ENCODE results near the gene NCK1. TPM values are rescaled to one million over a fixed set of nuclear protein-coding genes. Genes with fewer than 3 reads are reported as not detected.
A peak's percentile ranks its signal among the peaks of the same experiment; 100 is the strongest.

NCK1 gene
- total and polyA plus RNA-seq, 3 experiments from 2014 or later: 30.9 to 62.9 (median 33.3) TPM

- H3K36me3 Mint-ChIP-seq: peaks cover 9 to 43% (median 17%) of the 10 kb centered on the region in 3 donors
- H3K27me3 ChIP-seq (ENCODE audit: insufficient read depth, low read length, poor library complexity, severe bottlenecking): no peaks in the 10 kb centered on the region
- no peak overlapping the region for H3K4me3 Mint-ChIP-seq
- POLR2A ChIA-PET: interaction anchor here (0.8 kb wide), 1 partner anchor 12 kb away, joined by 3 read pairs; no protein-coding TSS in a partner anchor
- H3K27me3 Mint-ChIP-seq: no peaks in the 10 kb centered on the region
- H3K27ac ChIP-seq (ENCODE audit: low read depth, low read length): no peak overlapping the region
- no peaks in the 10 kb centered on the region for H3K9me3 ChIP-seq (ENCODE audit: low read length)
- no peak overlapping the region for H3K4me3 ChIP-seq (ENCODE audit: low read length)
- no peak for DNase-seq
- CTCF ChIA-PET: interaction anchor here (0.7 kb wide), 1 partner anchor 78 kb away, joined by 3 read pairs; no protein-coding TSS in a partner anchor
- H3K4me1 Mint-ChIP-seq: peaks cover 6 to 7% (median 7%) of the 10 kb centered on the region in 3 donors
- no peaks in the 10 kb centered on the region for H3K4me1 ChIP-seq (ENCODE audit: insufficient read depth, low read length)
- H3K27ac Mint-ChIP-seq: no peak overlapping the region
- H3K36me3 ChIP-seq (ENCODE audit: insufficient read depth, low read length): no peaks in the 10 kb centered on the region
- H3K9me3 Mint-ChIP-seq: no peaks in the 10 kb centered on the region
Measured at GRCh38 chr3:136844724-136845123, 17.3 kb upstream of the NCK1 start.

- H3K4me1 Mint-ChIP-seq: peaks cover 18 to 24% (median 23%) of the 10 kb centered on the region in 3 donors
- H3K4me3 ChIP-seq (ENCODE audit: low read length): no peak overlapping the region
- CTCF ChIA-PET: interaction anchor here (1.4 kb wide), 1 partner anchor 9 kb away, joined by 6 read pairs; the partner anchor contains the start of gene NCK1
- POLR2A ChIA-PET: no interaction called here
- no peaks in the 10 kb centered on the region for H3K4me1 ChIP-seq (ENCODE audit: insufficient read depth, low read length)
- H3K36me3 Mint-ChIP-seq: peaks cover 11 to 29% (median 12%) of the 10 kb centered on the region in 3 donors
- no peak for DNase-seq
- H3K9me3 Mint-ChIP-seq: peaks cover 4 to 7% (median 5%) of the 10 kb centered on the region in 5 donors
- H3K27me3 Mint-ChIP-seq: no peaks in the 10 kb centered on the region
- peak overlapping the region in 1 of 8 donors; percentile 75 for H3K27ac Mint-ChIP-seq
- no peaks in the 10 kb centered on the region for H3K27me3 ChIP-seq (ENCODE audit: insufficient read depth, low read length, poor library complexity, severe bottlenecking)
- no peaks in the 10 kb centered on the region for H3K36me3 ChIP-seq (ENCODE audit: insufficient read depth, low read length)
- H3K27ac ChIP-seq (ENCODE audit: low read depth, low read length): no peak overlapping the region
- no peaks in the 10 kb centered on the region for H3K9me3 ChIP-seq (ENCODE audit: low read length)
- no peak overlapping the region for H3K4me3 Mint-ChIP-seq
Measured at GRCh38 chr3:136852180-136852579, 9.8 kb upstream of the NCK1 start.

- ChIA-PET CTCF (no interaction called here), POLR2A (interaction anchor here (0.7 kb wide), 1 partner anchor 12 kb away, joined by 3 read pairs; no protein-coding TSS in a partner anchor)
- Mint-ChIP-seq H3K27me3 (no peaks in the 10 kb centered on the region), H3K4me3 (no peak overlapping the region), H3K9me3 (peaks cover 4 to 9% (median 7%) of the 10 kb centered on the region in 5 donors), H3K4me1 (peaks cover 33 to 59% (median 54%) of the 10 kb centered on the region in 3 donors), H3K27ac (no peak overlapping the region), H3K36me3 (peaks cover 8 to 24% (median 20%) of the 10 kb centered on the region in 3 donors)
- H3K4me3 ChIP-seq (ENCODE audit: low read length): no peak overlapping the region
- no peak overlapping the region for H3K27ac ChIP-seq (ENCODE audit: low read depth, low read length)
- no peak for DNase-seq
- H3K27me3 ChIP-seq (ENCODE audit: insufficient read depth, low read length, poor library complexity, severe bottlenecking): no peaks in the 10 kb centered on the region
- no peaks in the 10 kb centered on the region for H3K9me3 ChIP-seq (ENCODE audit: low read length)
- no peaks in the 10 kb centered on the region for H3K36me3 ChIP-seq (ENCODE audit: insufficient read depth, low read length)
- H3K4me1 ChIP-seq (ENCODE audit: insufficient read depth, low read length): peaks cover 13% of the 10 kb centered on the region
Measured at GRCh38 chr3:136856665-136857064, 5.3 kb upstream of the NCK1 start.

GRCh38 chr3:136858381-136858780 is 3.6 kb upstream of the NCK1 start:
- ChIA-PET POLR2A (interaction anchor here (1.1 kb wide), 1 partner anchor 99 kb away, joined by 3 read pairs; the partner anchor contains the start of gene IL20RB), CTCF (interaction anchor here (1.9 kb wide), 1 partner anchor 106 kb away, joined by 8 read pairs; the partner anchor contains the start of gene STAG1)
- Mint-ChIP-seq H3K36me3 (peaks cover 7 to 35% (median 20%) of the 10 kb centered on the region in 3 donors), H3K4me1 (peaks cover 39 to 66% (median 60%) of the 10 kb centered on the region in 3 donors), H3K27ac (no peak overlapping the region), H3K4me3 (peak overlapping the region in 1 of 7 donors; percentile 36), H3K9me3 (peaks cover 4 to 9% (median 7%) of the 10 kb centered on the region in 5 donors), H3K27me3 (no peaks in the 10 kb centered on the region)
- Histone ChIP-seq H3K36me3 (ENCODE audit: insufficient read depth, low read length) (no peaks in the 10 kb centered on the region), H3K4me3 (ENCODE audit: low read length) (no peak overlapping the region), H3K27ac (ENCODE audit: low read depth, low read length) (no peak overlapping the region), H3K4me1 (ENCODE audit: insufficient read depth, low read length) (peaks cover 18% of the 10 kb centered on the region), H3K9me3 (ENCODE audit: low read length) (no peaks in the 10 kb centered on the region), H3K27me3 (ENCODE audit: insufficient read depth, low read length, poor library complexity, severe bottlenecking) (no peaks in the 10 kb centered on the region)
- DNase-seq: no peak

GRCh38 chr3:136860541-136860940 is 1.5 kb upstream of the NCK1 start:
- ChIA-PET POLR2A (interaction anchor here (0.6 to 4.4 kb wide), 3 partner anchors 29 to 108 kb away, joined by 3 to 71 read pairs (median 6); partner anchors contain the start of gene STAG1), CTCF (interaction anchor here (0.7 to 4.9 kb wide), 6 partner anchors 9 to 153 kb away, joined by 6 to 61 read pairs (median 7); partner anchors contain the start of gene STAG1)
- H3K4me1 Mint-ChIP-seq: peaks cover 45 to 74% (median 74%) of the 10 kb centered on the region in 3 donors
- peaks cover 4 to 9% (median 7%) of the 10 kb centered on the region in 5 donors for H3K9me3 Mint-ChIP-seq
- H3K27me3 Mint-ChIP-seq: no peaks in the 10 kb centered on the region
- Histone ChIP-seq H3K9me3 (ENCODE audit: low read length) (no peaks in the 10 kb centered on the region), H3K27ac (ENCODE audit: low read depth, low read length) (peak overlapping the region; percentile 90), H3K4me3 (ENCODE audit: low read length) (peak overlapping the region; percentile 96), H3K4me1 (ENCODE audit: insufficient read depth, low read length) (peaks cover 22% of the 10 kb centered on the region), H3K27me3 (ENCODE audit: insufficient read depth, low read length, poor library complexity, severe bottlenecking) (no peaks in the 10 kb centered on the region), H3K36me3 (ENCODE audit: insufficient read depth, low read length) (no peaks in the 10 kb centered on the region)
- H3K36me3 Mint-ChIP-seq: peaks cover 7 to 29% (median 20%) of the 10 kb centered on the region in 3 donors
- no peak for DNase-seq
- peak overlapping the region; percentile 94 to 99 (median 98) for H3K27ac Mint-ChIP-seq
- H3K4me3 Mint-ChIP-seq: peak overlapping the region; percentile 91 to 99 (median 97)

- no peaks in the 10 kb centered on the region for H3K36me3 ChIP-seq (ENCODE audit: insufficient read depth, low read length)
- Mint-ChIP-seq H3K4me3 (peak overlapping the region; percentile 91 to 99 (median 97)), H3K27me3 (peaks cover 0 to 1% of the 10 kb centered on the region in 2 donors), H3K36me3 (peaks cover 4 to 35% (median 9%) of the 10 kb centered on the region in 3 donors), H3K4me1 (peaks cover 56 to 78% (median 78%) of the 10 kb centered on the region in 3 donors), H3K9me3 (peaks cover 0 to 2% (median 0%) of the 10 kb centered on the region in 5 donors), H3K27ac (peak overlapping the region; percentile 94 to 99 (median 98))
- peak overlapping the region; percentile 90 for H3K27ac ChIP-seq (ENCODE audit: low read depth, low read length)
- ChIA-PET POLR2A (interaction anchor here (0.6 to 4.4 kb wide), 11 partner anchors 11 to 669 kb away, joined by 3 to 71 read pairs (median 8); partner anchors contain the start of genes MSL2 and STAG1), CTCF (interaction anchor here (0.7 to 4.9 kb wide), 11 partner anchors 11 to 169 kb away, joined by 3 to 61 read pairs (median 6); partner anchors contain the start of gene STAG1)
- H3K4me1 ChIP-seq (ENCODE audit: insufficient read depth, low read length): peaks cover 28% of the 10 kb centered on the region
- peak in 4 of 5 donors; percentile 9 to 61 (median 32) for DNase-seq
- peak overlapping the region; percentile 91 for H3K4me3 ChIP-seq (ENCODE audit: low read length)
- H3K27me3 ChIP-seq (ENCODE audit: insufficient read depth, low read length, poor library complexity, severe bottlenecking): no peaks in the 10 kb centered on the region
- H3K9me3 ChIP-seq (ENCODE audit: low read length): no peaks in the 10 kb centered on the region
Measured at GRCh38 chr3:136862617-136863322, 762 bp downstream of the NCK1 start.

- Mint-ChIP-seq H3K4me1 (peaks cover 68 to 86% (median 81%) of the 10 kb centered on the region in 3 donors), H3K9me3 (peaks cover 0 to 6% (median 2%) of the 10 kb centered on the region in 5 donors), H3K4me3 (peak overlapping the region in 1 of 7 donors; percentile 18), H3K27ac (peak overlapping the region in 1 of 8 donors; percentile 26), H3K27me3 (peaks cover 0 to 1% of the 10 kb centered on the region in 2 donors), H3K36me3 (peaks cover 19 to 60% (median 34%) of the 10 kb centered on the region in 3 donors)
- Histone ChIP-seq H3K9me3 (ENCODE audit: low read length) (no peaks in the 10 kb centered on the region), H3K27me3 (ENCODE audit: insufficient read depth, low read length, poor library complexity, severe bottlenecking) (no peaks in the 10 kb centered on the region), H3K36me3 (ENCODE audit: insufficient read depth, low read length) (peaks cover 8% of the 10 kb centered on the region), H3K27ac (ENCODE audit: low read depth, low read length) (no peak overlapping the region), H3K4me1 (ENCODE audit: insufficient read depth, low read length) (peaks cover 24% of the 10 kb centered on the region), H3K4me3 (ENCODE audit: low read length) (no peak overlapping the region)
- POLR2A ChIA-PET: no interaction called here
- DNase-seq: no peak
- CTCF ChIA-PET: no interaction called here
Measured at GRCh38 chr3:136869282-136869681, 7.3 kb downstream of the NCK1 start.
